ENCODE measurements around the gene DDX53.

The DDX53 gene

GRCh38 chrX:23052324-23052723 lies 52.6 kb downstream of the DDX53 start:
- DNase-seq = no peak

Data from fibroblast of upper back skin (primary cell).